Omental fat pad (tissue), 4 donors: ENCODE data around the gene GARNL3. TPM values are rescaled to one million over a fixed set of nuclear protein-coding genes. Genes with fewer than 3 reads are reported as not detected.

Experiments used
- ATAC-seq: fragments of 150-250 bp; one replicate; pipeline ENCODE4 v1.9.1; 2016; ENCODE audit warnings: mild to moderate bottlenecking, moderate library complexity; ENCODE audit not compliant: low FRiP score
- DNase-seq: peaks from one replicate; pipeline ENCODE4 v3.0.0-alpha.2; 2019; ENCODE audit warnings: low spot score
- total RNA-seq, 4 donors: library from RNA; depleted of rRNA; stranded (reverse); fragments of >200 nt; gene quantifications; one replicate each; pipeline ENCODE4 v1.1.0, GENCODE V29; 2016
- TF ChIP-seq, protein P1 (sequence below), 3 donors: fragments of 450-650 bp; IDR thresholded peaks; one replicate each; pipeline ENCODE4 v1.5.1; 2016 to 2017; ENCODE audit warnings: antibody characterized with exemption in 3 of 3, mild to moderate bottlenecking in 3 of 3, moderate library complexity in 2 of 3

GARNL3 gene
- total RNA-seq, 4 donors from 2014 or later = 10.0 to 27.0 (median 15.7) TPM

DNA sequence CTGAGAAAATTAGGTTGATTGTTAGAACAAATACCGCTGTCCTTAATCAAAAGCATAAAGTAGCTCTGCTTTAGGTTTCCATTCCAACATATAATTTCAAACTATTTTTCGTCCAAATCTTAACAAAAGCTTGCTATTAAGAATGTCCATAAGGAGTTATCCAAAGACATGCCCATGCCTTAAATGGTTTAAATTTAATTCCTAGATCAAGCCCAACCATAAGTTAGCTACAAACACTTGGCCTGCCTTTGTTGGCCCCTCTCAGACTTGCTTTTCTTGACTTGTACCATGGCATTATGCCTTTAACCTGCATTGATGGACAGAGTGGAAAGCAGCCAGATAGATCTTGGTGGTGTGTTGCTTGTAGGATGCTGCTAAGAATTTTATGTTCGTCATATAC, 8.8 kb downstream of the GARNL3 start:
- DNase-seq = no peak
- TF ChIP-seq, protein P1, sequence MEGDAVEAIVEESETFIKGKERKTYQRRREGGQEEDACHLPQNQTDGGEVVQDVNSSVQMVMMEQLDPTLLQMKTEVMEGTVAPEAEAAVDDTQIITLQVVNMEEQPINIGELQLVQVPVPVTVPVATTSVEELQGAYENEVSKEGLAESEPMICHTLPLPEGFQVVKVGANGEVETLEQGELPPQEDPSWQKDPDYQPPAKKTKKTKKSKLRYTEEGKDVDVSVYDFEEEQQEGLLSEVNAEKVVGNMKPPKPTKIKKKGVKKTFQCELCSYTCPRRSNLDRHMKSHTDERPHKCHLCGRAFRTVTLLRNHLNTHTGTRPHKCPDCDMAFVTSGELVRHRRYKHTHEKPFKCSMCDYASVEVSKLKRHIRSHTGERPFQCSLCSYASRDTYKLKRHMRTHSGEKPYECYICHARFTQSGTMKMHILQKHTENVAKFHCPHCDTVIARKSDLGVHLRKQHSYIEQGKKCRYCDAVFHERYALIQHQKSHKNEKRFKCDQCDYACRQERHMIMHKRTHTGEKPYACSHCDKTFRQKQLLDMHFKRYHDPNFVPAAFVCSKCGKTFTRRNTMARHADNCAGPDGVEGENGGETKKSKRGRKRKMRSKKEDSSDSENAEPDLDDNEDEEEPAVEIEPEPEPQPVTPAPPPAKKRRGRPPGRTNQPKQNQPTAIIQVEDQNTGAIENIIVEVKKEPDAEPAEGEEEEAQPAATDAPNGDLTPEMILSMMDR (IDR thresholded peaks at IDR 0.05) = no peak
- no peak for ATAC-seq

DNA sequence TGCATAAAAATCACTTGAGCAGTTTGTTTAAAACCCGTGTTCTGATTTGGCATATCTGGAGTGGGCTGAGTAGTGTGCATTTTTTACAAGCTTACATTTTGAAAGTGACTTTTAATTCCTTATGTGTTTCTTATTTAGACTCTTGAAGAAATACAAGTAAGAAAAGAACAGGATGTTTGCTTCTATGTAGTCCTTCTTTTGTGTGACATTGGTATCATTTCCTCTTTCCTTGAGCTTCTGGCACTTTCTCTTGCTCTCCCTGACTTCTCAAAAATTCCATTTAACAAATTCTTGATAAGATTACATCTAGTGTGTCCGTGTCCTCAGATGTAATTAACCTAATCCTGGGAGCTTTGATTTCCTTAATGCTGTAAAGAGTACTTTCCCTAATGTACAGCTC, 12.5 kb downstream of the GARNL3 start:
- ATAC-seq (no peak), DNase-seq (no peak)
- TF ChIP-seq, protein P1 (IDR thresholded peaks at IDR 0.05) = no peak

DNA sequence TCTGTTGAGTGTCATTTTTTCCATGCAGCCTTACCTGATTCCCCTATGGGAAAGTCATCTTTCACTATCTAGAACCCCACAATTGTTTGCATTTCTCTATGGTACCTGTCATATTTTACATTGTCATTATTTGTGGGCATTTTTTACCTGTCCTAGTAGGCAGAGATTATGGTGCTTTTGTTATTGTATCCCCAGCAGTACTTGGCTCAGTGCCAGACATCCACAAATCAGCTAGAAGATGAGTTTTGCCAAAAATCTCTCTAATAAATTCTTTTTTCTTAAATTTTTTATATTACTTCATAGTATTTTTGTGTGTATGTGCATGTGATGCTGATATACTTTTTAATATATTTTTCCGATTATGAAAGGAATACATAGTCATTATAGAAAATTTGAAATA, 13.2 kb downstream of the GARNL3 start:
- no peak for ATAC-seq
- no peak for DNase-seq
- TF ChIP-seq, protein P1 (IDR thresholded peaks at IDR 0.05) = no peak

DNA sequence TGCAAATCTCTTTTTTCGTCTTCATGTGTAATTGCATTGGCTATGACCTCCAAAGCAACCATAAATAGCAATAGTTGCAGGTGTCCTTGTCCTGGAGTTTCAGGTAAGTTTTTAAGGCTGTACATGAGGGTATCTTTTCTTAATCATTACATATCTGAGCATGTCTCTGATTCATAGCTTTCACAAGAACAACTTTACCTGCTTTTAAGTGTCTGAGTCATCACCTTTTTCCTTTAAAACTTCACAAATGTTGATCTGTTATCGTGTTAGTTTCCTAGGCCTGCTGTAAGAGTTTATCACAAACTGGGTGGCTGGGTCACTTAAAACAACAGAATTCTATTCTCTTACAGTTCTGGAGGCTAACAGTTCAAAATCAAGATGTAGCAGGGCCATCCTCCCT, 13.8 kb downstream of the GARNL3 start:
- DNase-seq = no peak
- ATAC-seq = no peak
- TF ChIP-seq, protein P1 (IDR thresholded peaks at IDR 0.05) = no peak

DNA sequence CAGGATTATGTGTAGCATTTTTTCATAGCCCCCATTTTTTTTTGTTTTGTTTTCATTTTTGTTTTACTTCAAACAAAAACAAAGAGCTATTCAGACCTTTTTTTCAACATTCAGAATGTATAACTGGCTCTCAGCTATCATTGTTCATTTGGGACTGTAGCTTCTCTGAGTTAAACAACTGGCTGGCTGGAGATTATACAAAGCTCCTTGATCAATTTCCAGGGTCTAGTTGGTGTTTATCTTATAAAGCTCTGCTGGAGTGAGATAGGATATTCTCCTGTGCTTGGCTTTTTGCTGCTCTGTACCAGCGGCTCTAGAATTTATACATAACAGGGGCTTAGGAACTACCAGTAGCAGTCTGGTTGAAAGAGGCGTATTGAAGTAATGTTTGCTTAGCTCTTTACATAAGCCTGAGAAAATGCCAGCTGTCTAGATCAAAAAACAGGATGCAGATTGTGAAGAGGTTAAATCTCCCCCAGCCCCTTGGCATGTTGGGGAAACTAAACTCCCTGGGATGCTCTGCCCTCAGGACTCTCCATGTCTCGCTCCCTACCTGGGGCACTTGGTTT, 15.2 kb downstream of the GARNL3 start:
- TF ChIP-seq, protein P1 (IDR thresholded peaks at IDR 0.05) = no peak
- ATAC-seq (no peak), DNase-seq (no peak)

DNA sequence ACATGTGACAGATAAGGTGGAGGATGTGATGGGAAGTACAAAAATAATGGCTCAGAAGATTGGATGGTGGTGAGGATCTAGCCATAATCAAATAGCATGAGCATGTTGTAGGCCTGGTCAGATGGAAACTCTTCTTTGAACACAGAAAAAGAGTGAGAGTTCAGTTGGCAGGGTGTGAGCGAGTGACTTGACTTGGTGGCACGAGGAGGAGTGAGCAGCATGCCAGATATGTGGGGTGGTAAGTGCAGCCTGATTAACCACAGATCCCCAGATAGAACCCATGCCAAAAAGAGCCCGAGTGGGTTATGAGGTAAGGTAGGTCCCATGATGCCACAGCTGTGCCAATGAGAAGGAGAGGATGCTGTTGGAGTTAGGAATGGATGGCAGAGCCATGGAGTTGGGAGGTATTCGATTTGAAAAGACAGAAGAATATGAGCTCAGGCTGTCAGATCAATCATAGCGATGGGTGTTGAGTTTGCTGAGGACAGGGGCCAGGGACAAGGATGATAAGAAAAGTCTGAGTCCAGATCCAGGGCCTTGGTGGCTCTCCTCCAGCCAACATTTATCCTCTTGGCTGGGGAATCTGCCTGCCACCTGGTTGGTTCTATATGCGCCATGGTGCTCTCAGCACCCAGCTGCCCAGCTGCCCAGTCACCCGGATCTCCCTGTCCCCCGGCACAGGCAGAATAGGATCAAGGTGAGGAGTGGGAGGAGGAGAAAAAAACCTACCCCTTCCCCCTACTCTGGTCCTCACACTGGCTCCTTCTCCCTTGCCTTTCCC, 16.5 kb downstream of the GARNL3 start:
- TF ChIP-seq, protein P1 (IDR thresholded peaks at IDR 0.05) = no peak
- ATAC-seq (no peak), DNase-seq (no peak)

DNA sequence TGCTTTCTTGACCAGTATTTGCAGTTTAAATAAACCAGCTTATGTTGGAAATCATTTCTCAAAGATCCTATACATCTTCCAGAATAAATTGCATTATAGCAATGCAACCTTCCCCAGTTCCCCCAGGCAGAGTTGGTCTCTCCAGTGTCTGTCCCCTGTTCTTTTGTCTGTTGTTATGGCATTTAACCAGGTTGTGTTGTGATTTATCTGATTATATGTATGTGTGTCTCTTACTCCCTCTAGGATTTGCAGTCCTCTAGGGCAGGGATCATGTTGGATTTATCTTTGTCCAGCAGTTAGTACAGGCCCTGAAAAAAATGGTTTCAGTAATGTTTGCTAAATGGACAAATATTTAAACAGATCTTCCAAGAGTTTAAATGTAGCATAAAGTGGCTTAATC, 17.3 kb downstream of the GARNL3 start:
- no peak for DNase-seq
- TF ChIP-seq, protein P1 (IDR thresholded peaks at IDR 0.05) = no peak
- no peak for ATAC-seq
